Upper lobe of right lung (tissue), 1 donor: Measurements from ENCODE around the gene AVPR1B. TPM values are rescaled to one million over a fixed set of nuclear protein-coding genes. Genes with fewer than 3 reads are reported as not detected.

Experiments
- ATAC-seq: fragments of 200-7000 bp; cut with Tn5 transposase; one replicate; pipeline ENCODE4 v1.9.1; 2020; ENCODE audit warnings: mild to moderate bottlenecking, moderate library complexity
- DNase-seq: peaks from one replicate; pipeline ENCODE4 v3.0.0-alpha.2; 2020
- H3K27ac ChIP-seq: fragments of 200-600 bp; one replicate; pipeline ENCODE4 v1.8.0; 2022
- H3K27me3 ChIP-seq: fragments of 200-600 bp; one replicate; pipeline ENCODE4 v1.8.0; 2022; ENCODE audit warnings: mild to moderate bottlenecking
- H3K36me3 ChIP-seq: fragments of 200-600 bp; one replicate; pipeline ENCODE4 v1.8.0; 2022
- H3K4me1 ChIP-seq: fragments of 200-600 bp; one replicate; pipeline ENCODE4 v1.8.0; 2022
- H3K4me3 ChIP-seq: fragments of 200-600 bp; one replicate; pipeline ENCODE4 v1.8.0; 2022; ENCODE audit warnings: mild to moderate bottlenecking
- H3K9me3 ChIP-seq: fragments of 200-600 bp; one replicate; pipeline ENCODE4 v1.8.0; 2022
- intact Hi-C: fragments of 100-400 bp; cut with DNase I; formaldehyde crosslinking; loops from one replicate; pipeline ENCODE4 v1.11.0; 2022
- total RNA-seq: library from RNA; stranded (reverse); fragmentation: NEBNext Ultra II Directional; extraction: Animal tissue kit (Norgen Biotek cat#: 25700); gene quantifications from one replicate; pipeline ENCODE4 v1.2.1, GENCODE V29; 2021
- TF ChIP-seq, protein P1 (sequence below): fragments of 200-600 bp; IDR thresholded peaks from one replicate; pipeline ENCODE4 v1.8.0; 2022; ENCODE audit warnings: antibody characterized with exemption
- donor health status: DM: no; HTN: yes; CAD: no; lungs with severe emphysema.

Gene AVPR1B
- total RNA-seq, 1 donor from 2014 or later = not detected

- intact Hi-C loops = no loop called here
- DNase-seq = no peak
- no peak for ATAC-seq
- no peaks in the 10 kb centered on the region for H3K36me3 ChIP-seq
- TF ChIP-seq, protein P1, sequence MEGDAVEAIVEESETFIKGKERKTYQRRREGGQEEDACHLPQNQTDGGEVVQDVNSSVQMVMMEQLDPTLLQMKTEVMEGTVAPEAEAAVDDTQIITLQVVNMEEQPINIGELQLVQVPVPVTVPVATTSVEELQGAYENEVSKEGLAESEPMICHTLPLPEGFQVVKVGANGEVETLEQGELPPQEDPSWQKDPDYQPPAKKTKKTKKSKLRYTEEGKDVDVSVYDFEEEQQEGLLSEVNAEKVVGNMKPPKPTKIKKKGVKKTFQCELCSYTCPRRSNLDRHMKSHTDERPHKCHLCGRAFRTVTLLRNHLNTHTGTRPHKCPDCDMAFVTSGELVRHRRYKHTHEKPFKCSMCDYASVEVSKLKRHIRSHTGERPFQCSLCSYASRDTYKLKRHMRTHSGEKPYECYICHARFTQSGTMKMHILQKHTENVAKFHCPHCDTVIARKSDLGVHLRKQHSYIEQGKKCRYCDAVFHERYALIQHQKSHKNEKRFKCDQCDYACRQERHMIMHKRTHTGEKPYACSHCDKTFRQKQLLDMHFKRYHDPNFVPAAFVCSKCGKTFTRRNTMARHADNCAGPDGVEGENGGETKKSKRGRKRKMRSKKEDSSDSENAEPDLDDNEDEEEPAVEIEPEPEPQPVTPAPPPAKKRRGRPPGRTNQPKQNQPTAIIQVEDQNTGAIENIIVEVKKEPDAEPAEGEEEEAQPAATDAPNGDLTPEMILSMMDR = no peak
- H3K4me3 ChIP-seq = no peak overlapping the region
- no peaks in the 10 kb centered on the region for H3K9me3 ChIP-seq
- no peaks in the 10 kb centered on the region for H3K4me1 ChIP-seq
- no peak overlapping the region for H3K27ac ChIP-seq
- H3K27me3 ChIP-seq = peaks cover 5% of the 10 kb centered on the region
Measured at GRCh38 chr1:206127336-206127735, 10.1 kb upstream of the AVPR1B start.

GRCh38 chr1:206125346-206125745 lies 8.2 kb upstream of the AVPR1B start:
- ATAC-seq (no peak), DNase-seq (no peak)
- Histone ChIP-seq H3K36me3 (no peaks in the 10 kb centered on the region), H3K4me3 (no peak overlapping the region), H3K4me1 (no peaks in the 10 kb centered on the region), H3K9me3 (no peaks in the 10 kb centered on the region), H3K27ac (no peak overlapping the region), H3K27me3 (peaks cover 10% of the 10 kb centered on the region)
- TF ChIP-seq, protein P1 = no peak
- intact Hi-C loops = no loop called here

DNA sequence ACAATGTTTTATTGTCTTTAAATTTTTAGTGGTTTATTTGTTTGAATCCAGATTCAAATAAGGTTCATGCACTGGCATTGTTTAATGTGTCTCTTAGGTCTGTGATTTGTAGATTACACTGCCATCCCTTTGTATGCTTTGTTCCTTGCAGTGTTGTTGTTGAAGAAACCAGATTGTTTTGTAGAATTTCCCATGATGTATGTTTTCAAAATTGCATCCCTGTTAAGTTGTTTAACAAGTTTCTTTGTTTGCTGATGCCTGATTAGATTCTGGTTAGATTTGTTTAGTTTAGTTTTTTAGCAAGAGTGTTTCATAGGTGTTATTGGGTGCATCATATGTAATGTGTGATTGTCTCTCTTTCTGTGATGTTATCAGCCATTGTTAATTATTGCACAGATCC lies 5.5 kb upstream of the AVPR1B start:
- H3K27ac ChIP-seq = no peak overlapping the region
- DNase-seq (no peak), ATAC-seq (no peak)
- H3K4me3 ChIP-seq = no peak overlapping the region
- peaks cover 3% of the 10 kb centered on the region for H3K4me1 ChIP-seq
- intact Hi-C loops = no loop called here
- peaks cover 12% of the 10 kb centered on the region for H3K27me3 ChIP-seq
- H3K36me3 ChIP-seq = no peaks in the 10 kb centered on the region
- H3K9me3 ChIP-seq = no peaks in the 10 kb centered on the region
- TF ChIP-seq, protein P1 = no peak

DNA sequence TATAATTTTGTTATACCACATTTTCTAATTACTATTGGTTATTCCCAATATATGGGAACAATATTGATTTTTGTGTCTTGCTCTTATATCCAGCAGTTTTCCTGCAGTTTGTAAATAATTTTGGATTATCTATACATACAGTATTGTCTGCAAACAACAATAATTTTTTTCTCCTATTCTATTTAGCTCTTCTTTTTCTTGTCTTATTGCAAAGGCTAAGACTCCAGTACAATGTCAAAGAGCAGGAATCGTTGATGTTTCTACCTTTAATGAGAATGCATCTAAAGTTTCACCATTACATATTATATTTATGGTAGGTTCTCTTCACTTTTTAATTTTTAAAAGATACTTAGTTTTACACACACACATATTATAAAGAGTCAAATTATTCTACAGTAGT lies 4.1 kb upstream of the AVPR1B start:
- DNase-seq (no peak), ATAC-seq (no peak)
- H3K4me1 ChIP-seq = peaks cover 10% of the 10 kb centered on the region
- no peak overlapping the region for H3K27ac ChIP-seq
- no peaks in the 10 kb centered on the region for H3K36me3 ChIP-seq
- intact Hi-C loops = no loop called here
- H3K4me3 ChIP-seq = no peak overlapping the region
- no peaks in the 10 kb centered on the region for H3K9me3 ChIP-seq
- peaks cover 15% of the 10 kb centered on the region for H3K27me3 ChIP-seq
- TF ChIP-seq, protein P1 = no peak

- intact Hi-C loops = no loop called here
- TF ChIP-seq, protein P1 = no peak
- H3K27me3 ChIP-seq = peaks cover 15% of the 10 kb centered on the region
Measured at GRCh38 chr1:206120406-206120805, 3.2 kb upstream of the AVPR1B start.

GRCh38 chr1:206116873-206117150 lies 376 bp downstream of the AVPR1B start:
- H3K36me3 ChIP-seq = no peaks in the 10 kb centered on the region
- TF ChIP-seq, protein P1 = no peak
- DNase-seq (no peak), ATAC-seq (no peak)
- H3K27me3 ChIP-seq = peaks cover 15% of the 10 kb centered on the region
- peak overlapping the region; percentile 35 for H3K4me3 ChIP-seq
- intact Hi-C loops = no loop called here
- no peaks in the 10 kb centered on the region for H3K9me3 ChIP-seq
- H3K4me1 ChIP-seq = peaks cover 10% of the 10 kb centered on the region
- H3K27ac ChIP-seq = no peak overlapping the region

More at GRCh38 chr1:206120406-206120805, 3.2 kb upstream of the AVPR1B start:
- Histone ChIP-seq H3K9me3 (no peaks in the 10 kb centered on the region), H3K4me3 (no peak overlapping the region), H3K27ac (no peak overlapping the region), H3K36me3 (no peaks in the 10 kb centered on the region), H3K4me1 (peaks cover 10% of the 10 kb centered on the region)
- ATAC-seq (no peak), DNase-seq (no peak)
